ENCODE results near the gene MRI1. TPM values are rescaled to one million over a fixed set of nuclear protein-coding genes. Genes with fewer than 3 reads are reported as not detected.

The MRI1 gene
- total and polyA plus RNA-seq, 10 of the 15 experiments (the other 5 are each of a cell fraction or from before 2014, with no cell fraction given): 5.4 to 50.3 (median 28.3) TPM

GRCh38 chr19:13756210-13756609 lies 8.1 kb upstream of the MRI1 start:
- CTCF ChIA-PET: no interaction called here
- Histone ChIP-seq H3K4me1 (ENCODE audit: control insufficient read depth, insufficient read depth, low read length) (no peaks in the 10 kb centered on the region; the same call in 1 of the 2 replicates), H3K27ac (ENCODE audit: control insufficient read depth, insufficient read depth) (no peak overlapping the region), H3K27me3 (replicated peaks in 1 of 2; ENCODE audit: control insufficient read depth in 2 of 2, insufficient read depth in 2 of 2, low read length in 1 of 2) (no peaks in the 10 kb centered on the region), H3K4me2 (ENCODE audit: control insufficient read depth, insufficient read depth) (no peak overlapping the region), H4K20me1 (ENCODE audit: control insufficient read depth, insufficient read depth) (no peaks in the 10 kb centered on the region), H3K79me2 (ENCODE audit: control insufficient read depth, insufficient read depth, low read length) (no peaks in the 10 kb centered on the region), H3K4me3 (no peak overlapping the region), H3K9me3 (replicated peaks; ENCODE audit: control insufficient read depth, insufficient read depth, low read length) (no peaks in the 10 kb centered on the region), H2AFZ (ENCODE audit: control insufficient read depth, low read depth, low read length) (no peak overlapping the region), H3K9ac (ENCODE audit: control insufficient read depth, insufficient read depth, low read length) (no peak overlapping the region), H3K36me3 (ENCODE audit: control insufficient read depth in 2 of 2, insufficient read depth in 2 of 2, low read length in 1 of 2) (peaks cover 12 to 19% of the 10 kb centered on the region in 2 experiments)
- ATAC-seq (no peak), DNase-seq (ENCODE audit: low read depth, low spot score) (no peak), FAIRE-seq (no peak)
- TF ChIP-seq RCOR1 (conservative IDR thresholded peaks at IDR 0.05; ENCODE audit: low read depth, low read length): no peak
- TF ChIP-seq HCFC1 (IDR thresholded peaks at IDR 0.05; ENCODE audit: low read length): no peak
- TF ChIP-seq SIX5 (IDR thresholded peaks at IDR 0.05; ENCODE audit: low read depth, low read length, severe bottlenecking): no peak
- no peak for TF ChIP-seq ZBED1 (IDR thresholded peaks at IDR 0.05; ENCODE audit: borderline replicate concordance)
- TF ChIP-seq, protein P1, sequence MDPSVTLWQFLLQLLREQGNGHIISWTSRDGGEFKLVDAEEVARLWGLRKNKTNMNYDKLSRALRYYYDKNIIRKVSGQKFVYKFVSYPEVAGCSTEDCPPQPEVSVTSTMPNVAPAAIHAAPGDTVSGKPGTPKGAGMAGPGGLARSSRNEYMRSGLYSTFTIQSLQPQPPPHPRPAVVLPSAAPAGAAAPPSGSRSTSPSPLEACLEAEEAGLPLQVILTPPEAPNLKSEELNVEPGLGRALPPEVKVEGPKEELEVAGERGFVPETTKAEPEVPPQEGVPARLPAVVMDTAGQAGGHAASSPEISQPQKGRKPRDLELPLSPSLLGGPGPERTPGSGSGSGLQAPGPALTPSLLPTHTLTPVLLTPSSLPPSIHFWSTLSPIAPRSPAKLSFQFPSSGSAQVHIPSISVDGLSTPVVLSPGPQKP (IDR thresholded peaks at IDR 0.05; ENCODE audit: low read depth, low read length): no peak
- no peak for TF ChIP-seq CHD2 (IDR thresholded peaks at IDR 0.05; ENCODE audit: borderline replicate concordance, low read depth, low read length)
- WGBS (ENCODE audit: insufficient coverage, insufficient replicate concordance, low lambda C conversion rate, missing lambda C conversion rate): over 99% methylated on average over 9 of the region's 9 CpGs
- POLR2A ChIA-PET: interaction anchor here (0.6 kb wide), 1 partner anchor 30 kb away, joined by 3 read pairs; no protein-coding TSS in a partner anchor
- no TSS peak for BruUV-seq (replicated peaks)
- SMC1A ChIA-PET (ENCODE audit: uncharacterized antibody, unreplicated experiment): no interaction called here
- RAD21 ChIA-PET (ENCODE audit: unreplicated experiment): no interaction called here
- intact Hi-C loops (cut with micrococcal nuclease; ENCODE audit: unreplicated experiment) (no loop called here), in situ Hi-C loops (cut with MboI) (no loop called here)
